ENCODE results near the gene VSX2.

The VSX2 gene

DNA sequence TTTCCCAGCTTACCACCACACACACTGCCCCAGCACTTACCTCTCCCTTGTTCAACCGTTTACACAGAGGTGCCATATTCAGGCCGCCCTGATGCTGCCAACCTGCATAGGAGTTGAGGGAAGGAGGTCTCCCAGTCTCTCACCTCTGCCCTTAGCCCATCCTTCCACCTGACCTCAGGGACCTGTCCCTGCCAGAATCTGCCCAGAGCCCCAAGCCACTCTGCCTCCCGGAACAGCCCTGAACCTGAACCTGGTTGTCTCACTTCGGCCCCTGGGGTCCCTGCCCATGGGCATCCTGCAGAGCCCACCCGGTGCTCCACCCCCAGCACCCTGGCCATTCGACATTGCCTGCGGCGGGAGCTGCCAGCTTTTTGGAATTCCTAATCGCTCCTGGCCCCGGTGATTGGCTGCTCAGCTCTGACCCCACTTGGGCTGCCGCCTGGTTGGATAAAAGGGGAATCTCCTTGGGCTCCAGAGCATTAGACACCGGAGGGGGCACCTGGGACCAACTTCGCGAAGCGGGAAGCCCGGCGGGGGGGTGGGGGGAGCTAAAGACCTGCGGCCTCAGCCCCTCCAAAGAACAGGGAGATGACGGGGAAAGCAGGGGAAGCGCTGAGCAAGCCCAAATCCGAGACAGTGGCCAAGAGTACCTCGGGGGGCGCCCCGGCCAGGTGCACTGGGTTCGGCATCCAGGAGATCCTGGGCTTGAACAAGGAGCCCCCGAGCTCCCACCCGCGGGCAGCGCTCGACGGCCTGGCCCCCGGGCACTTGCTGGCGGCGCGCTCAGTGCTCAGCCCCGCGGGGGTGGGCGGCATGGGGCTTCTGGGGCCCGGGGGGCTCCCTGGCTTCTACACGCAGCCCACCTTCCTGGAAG is at the start of gene VSX2:
VSX2 (plus strand) TSS at position 476 of the 874 bp plus-strand sequence; CDS start at position 589, 113 bp downstream.
- DNase-seq (ENCODE audit: low read depth, low spot score) = peak; percentile 65

- no peak for DNase-seq (ENCODE audit: low read depth, low spot score)
Observed at GRCh38 chr14:74190927-74191575, 48.2 kb upstream of the VSX2 start.

DNA sequence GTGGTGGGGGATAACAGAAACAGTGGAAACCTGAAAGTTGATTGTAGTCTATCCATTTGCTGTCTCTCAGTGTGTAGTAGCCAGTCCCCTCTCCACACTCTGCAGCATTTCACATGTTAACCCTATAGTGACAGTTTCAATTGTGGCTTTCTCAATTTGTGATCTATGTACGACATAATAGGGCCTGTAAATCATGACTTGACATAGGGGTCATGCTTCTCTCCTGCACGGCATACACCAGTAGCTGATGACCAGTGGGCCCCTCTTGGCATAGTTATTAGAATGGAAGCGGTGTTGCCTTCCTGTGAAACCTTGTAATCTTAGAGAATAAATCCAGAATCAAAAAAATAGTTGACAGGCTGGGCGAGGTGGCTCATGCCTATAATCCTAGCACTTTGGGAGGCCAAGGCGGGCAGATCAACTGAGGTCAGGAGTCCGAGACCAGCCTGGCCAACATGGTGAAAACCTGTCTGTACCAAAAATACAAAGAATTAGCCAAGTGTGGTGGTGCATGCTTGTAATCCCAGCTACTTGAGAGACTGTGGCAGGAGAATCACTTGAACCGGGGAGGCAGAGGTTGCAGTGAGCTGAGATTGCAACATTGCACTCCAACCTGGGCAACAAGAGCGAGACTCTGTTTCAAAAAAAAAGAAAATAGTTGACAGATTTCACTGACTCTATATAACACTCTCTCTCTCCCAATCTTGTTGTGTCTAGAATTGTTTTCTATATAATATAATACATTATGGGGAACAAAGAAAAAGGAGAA is 44.6 kb upstream of the VSX2 start:
- no peak for DNase-seq (ENCODE audit: low read depth, low spot score)

- DNase-seq (ENCODE audit: low read depth, low spot score) = no peak
Observed at GRCh38 chr14:74195623-74196022, 43.6 kb upstream of the VSX2 start.

- no peak for DNase-seq (ENCODE audit: low read depth, low spot score)
Observed at GRCh38 chr14:74198441-74199234, 40.6 kb upstream of the VSX2 start.

GRCh38 chr14:74202113-74202512 is 37.1 kb upstream of the VSX2 start:
- no peak for DNase-seq (ENCODE audit: low read depth, low spot score)

DNA sequence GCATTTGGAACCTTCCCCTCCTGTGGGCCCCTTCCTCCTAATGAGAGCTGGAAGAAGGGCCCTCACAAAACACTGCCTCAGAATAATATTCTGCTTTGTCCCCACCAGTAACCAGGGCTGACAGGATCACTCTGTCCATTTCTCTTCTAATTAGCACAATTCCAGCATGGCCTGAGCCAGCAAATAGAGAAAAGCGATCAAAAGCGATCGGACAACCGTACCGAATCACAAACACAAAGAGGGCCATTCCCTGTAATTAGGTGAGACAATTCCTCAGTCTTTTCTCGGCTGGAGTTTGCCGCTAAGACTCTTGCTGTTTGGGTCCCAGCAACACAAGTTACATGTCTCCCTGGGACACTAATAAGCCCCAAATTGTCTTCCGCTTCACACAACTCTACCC is 35.6 kb upstream of the VSX2 start:
- DNase-seq (ENCODE audit: low read depth, low spot score) = no peak

GRCh38 chr14:74204491-74204890 is 34.8 kb upstream of the VSX2 start:
- no peak for DNase-seq (ENCODE audit: low read depth, low spot score)

GRCh38 chr14:74205882-74206281 is 33.4 kb upstream of the VSX2 start:
- no peak for DNase-seq (ENCODE audit: low read depth, low spot score)

DNA sequence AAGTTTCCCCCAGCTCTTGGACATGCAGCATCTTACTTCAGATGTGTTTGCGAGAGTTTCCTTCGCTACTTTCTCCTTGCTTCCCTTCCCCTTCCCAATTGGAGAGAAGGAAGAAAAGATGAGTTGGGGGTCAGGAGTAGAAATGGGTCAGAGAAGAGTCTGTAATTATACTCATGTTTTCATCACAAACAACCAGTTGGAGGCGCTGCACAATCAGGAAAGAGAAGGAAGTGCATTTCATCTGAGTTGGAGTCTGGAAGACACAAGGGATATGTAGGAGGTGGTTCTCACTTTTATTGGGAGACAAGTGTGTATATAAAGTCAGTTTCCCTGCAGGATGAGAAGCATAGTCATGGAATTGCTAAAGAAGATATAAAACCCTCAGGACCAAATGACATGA is 31.3 kb upstream of the VSX2 start:
- no peak for DNase-seq (ENCODE audit: low read depth, low spot score)

DNA sequence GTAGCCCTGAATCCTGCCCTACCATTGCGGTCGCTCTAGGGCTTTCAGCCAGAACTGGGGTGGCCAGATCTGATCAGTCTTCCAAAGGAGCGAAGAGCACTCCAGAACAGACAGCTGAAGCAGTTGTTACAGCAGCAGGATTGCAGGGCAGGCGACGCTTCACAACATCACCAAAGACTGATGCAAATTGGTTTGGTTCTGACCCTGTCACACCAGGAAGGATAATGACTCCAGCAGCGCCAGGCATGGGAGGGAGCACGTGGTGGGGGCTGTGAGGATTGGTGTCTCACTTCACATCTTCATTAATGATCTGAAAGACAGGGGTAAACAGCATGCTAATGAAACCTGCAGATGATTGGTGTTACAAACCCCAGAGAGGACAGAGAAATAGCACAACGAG is 30.6 kb upstream of the VSX2 start:
- no peak for DNase-seq (ENCODE audit: low read depth, low spot score)

DNA sequence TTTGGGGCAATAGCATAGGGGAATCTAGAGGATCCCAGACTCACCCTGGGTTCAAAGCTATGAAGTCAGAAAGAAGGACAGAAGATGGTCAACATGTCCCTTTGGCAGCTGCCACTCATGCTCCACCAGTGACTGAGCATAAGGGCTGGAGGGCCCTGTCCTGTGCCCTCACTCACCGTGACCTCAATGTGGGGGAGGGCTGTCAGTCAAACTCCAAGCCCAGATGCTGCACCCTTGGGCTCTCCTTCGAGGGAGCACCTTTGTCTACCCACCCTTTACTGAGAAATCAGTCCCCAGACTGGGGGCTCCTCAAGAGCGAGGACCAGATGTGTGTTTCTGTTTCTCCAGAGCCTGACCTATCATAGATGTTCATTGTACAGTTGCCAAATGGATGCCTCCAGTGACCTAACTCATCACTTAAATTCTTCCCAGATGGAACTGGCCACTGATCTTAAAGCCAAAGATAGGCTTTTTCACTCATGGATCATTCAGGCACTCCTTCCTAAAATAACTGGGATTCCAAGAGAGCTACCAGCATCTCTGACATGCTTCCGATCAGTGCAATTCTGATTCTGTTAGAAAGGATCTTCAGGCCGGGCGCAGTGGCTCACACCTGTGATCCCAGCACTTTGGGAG is 27.2 kb upstream of the VSX2 start:
- no peak for DNase-seq (ENCODE audit: low read depth, low spot score)

- no peak for DNase-seq (ENCODE audit: low read depth, low spot score)
Observed at GRCh38 chr14:74213907-74214803, 25.1 kb upstream of the VSX2 start.

GRCh38 chr14:74216671-74217070 is 22.6 kb upstream of the VSX2 start:
- DNase-seq (ENCODE audit: low read depth, low spot score) = no peak

DNA sequence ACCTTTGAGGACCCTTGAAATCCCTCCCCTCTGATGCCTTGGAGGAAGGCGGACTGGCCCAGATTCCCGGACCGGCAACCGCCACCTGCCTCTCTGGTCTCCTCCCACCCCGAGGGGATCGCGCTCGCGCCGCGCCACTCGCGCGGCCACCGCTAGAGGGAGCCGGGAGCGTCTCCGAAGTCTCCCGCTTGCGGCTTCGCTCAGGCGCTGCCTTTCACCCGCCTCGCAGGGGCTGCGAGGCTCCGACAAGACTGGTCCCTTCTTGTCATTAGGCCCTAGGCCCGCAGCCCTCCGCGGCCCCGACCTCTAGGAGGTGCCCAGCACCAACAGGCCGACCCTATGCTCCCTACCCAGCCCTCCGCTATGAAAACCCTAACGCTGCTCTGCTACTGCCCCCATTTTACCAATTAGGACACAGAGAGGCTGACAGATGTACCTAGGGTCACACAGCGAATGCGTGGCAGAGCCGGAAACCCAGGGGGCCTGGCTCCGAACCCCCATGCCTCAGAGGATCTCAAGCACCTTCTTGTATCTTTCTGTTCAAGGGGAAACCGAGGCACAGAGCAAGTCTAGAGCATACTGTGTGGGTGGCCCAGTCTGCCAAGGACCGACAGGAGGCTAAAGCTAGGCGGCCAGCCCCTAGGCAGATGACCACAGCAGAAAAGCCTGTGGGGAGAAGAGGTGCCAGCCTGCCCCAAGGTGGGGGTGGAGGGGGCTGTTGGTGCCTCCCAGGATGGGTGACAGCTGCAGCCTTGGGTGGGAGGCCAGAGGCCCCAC is 21.4 kb upstream of the VSX2 start:
- DNase-seq (ENCODE audit: low read depth, low spot score) = peak; percentile 91

DNA sequence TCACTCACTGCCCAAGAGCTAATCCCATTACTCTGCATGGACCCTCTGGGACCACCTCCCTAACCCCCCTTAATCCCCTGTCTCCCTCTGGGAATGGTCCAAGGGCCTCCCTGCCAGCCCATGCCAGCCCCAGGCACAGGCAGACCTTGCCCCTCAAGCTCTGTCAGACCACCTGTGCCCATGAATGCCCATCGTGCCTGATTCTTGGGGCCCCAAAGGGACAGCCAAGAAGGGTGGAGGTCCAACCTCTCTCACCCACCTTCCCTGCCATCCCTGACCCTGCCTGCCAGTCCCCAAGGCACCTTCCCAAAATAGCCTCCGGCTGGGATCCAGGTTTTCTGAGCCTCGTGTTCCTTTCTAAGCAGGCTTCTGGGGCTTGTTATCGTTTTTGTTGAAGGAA is 20.8 kb upstream of the VSX2 start:
- no peak for DNase-seq (ENCODE audit: low read depth, low spot score)

DNA sequence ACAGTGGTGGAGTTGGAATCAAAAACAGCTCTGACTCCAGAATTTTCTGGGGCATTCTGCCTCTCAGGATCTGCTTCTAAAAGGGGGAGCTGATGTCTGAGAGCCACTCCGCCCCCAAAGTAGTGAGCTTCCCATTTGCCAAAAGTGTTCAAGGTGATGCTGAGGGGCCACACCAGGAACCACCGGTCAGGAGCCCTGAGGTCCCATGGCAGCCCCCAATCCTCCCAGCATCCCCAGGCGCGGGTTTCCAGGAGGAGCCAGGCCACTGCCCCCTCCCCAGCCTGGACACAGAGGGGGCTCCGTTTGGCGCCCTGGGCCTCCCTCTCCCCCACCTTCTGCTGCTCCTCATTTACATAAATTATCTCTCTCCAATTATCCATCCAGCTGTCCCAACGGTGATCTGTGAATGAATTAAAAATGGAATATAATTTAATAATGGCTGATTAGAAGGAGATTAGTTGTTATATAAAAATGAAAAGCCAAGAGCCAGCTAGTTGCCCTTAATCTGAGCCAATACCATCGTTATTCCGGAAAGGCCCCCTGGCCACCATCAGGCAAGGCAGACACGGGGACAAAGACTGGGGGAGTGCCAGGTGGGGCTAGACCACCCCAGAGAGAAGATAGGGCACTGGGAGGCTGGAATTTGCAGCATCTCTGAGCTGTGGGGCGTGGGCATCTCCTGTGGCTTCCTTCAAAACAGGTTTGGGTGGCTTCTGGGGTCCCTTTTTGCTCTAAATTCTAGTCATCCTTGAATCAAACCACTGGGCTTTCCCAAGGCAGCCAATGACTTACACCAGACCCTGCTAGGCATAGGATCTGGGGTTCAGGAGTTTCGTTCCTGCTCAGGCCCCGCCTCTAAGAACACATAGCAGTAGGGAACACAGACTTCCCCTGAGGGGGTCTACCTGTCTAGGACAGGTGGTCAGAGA is 19.7 kb upstream of the VSX2 start:
- DNase-seq (ENCODE audit: low read depth, low spot score) = no peak

GRCh38 chr14:74220991-74221390 is 18.3 kb upstream of the VSX2 start:
- peak; percentile 20 for DNase-seq (ENCODE audit: low read depth, low spot score)

Data from ELF-1 (cell line).